GM23338 (cell line): ENCODE results near the gene OSBPL10. TPM values are rescaled to one million over a fixed set of nuclear protein-coding genes. Genes with fewer than 3 reads are reported as not detected.
"Not testable (repeated sequence)": the region's sequence is repeated elsewhere in the genome, so short reads cannot be mapped to it uniquely, and the experiment has no call there.

Experiments
- ATAC-seq: fragments of 200-7000 bp; cut with Tn5 transposase; 3 replicates; pipeline ENCODE4 v1.9.1; 2020
- DNase-seq: peaks from one replicate; pipeline ENCODE4 v3.0.0-alpha.2; 2015; ENCODE audit warnings: low spot score
- H2AFZ ChIP-seq: fragments of 200-600 bp; sonication (generic); 2 replicates; pipeline ENCODE4 v1.8.0; 2016; ENCODE audit warnings: antibody characterized with exemption, mild to moderate bottlenecking, moderate library complexity
- H3F3A ChIP-seq: fragments of 200-600 bp; sonication (generic); replicated peaks from 2 replicates; pipeline ENCODE4 v1.8.0; 2017; ENCODE audit warnings: antibody characterized with exemption, mixed run types, low read depth
- H3K27ac ChIP-seq: fragments of 200-600 bp; sonication (generic); 2 replicates; pipeline ENCODE4 v1.6.1; 2016; ENCODE audit warnings: low read depth
- H3K27me3 ChIP-seq: fragments of 200-600 bp; sonication (generic); 2 replicates; pipeline ENCODE4 v1.8.0; 2016; ENCODE audit warnings: mild to moderate bottlenecking, mixed run types, moderate library complexity; ENCODE audit not compliant: insufficient read depth
- H3K36me3 ChIP-seq: fragments of 200-600 bp; sonication (generic); 2 replicates; pipeline ENCODE4 v1.8.0; 2016; ENCODE audit warnings: mild to moderate bottlenecking; ENCODE audit not compliant: insufficient read depth
- H3K4me1 ChIP-seq: fragments of 200-600 bp; sonication (generic); 2 replicates; pipeline ENCODE4 v1.8.0; 2016; ENCODE audit warnings: mild to moderate bottlenecking, moderate library complexity; ENCODE audit not compliant: insufficient read depth
- H3K4me2 ChIP-seq: fragments of 200-600 bp; sonication (generic); 2 replicates; pipeline ENCODE4 v1.7.1; 2017; ENCODE audit warnings: mixed run types
- H3K4me3 ChIP-seq: fragments of 200-600 bp; sonication (generic); 2 replicates; pipeline ENCODE4 v1.6.1; 2016; ENCODE audit warnings: mixed run types
- H3K79me2 ChIP-seq: fragments of 200-600 bp; sonication (generic); replicated peaks from 2 replicates; pipeline ENCODE4 v1.8.0; 2017; ENCODE audit warnings: mild to moderate bottlenecking; ENCODE audit not compliant: insufficient read depth
- H3K9me2 ChIP-seq: fragments of 200-600 bp; sonication (generic); 2 replicates; pipeline ENCODE4 v1.8.0; 2017; ENCODE audit not compliant: insufficient read depth
- H4K20me1 ChIP-seq: fragments of 200-600 bp; sonication (generic); replicated peaks from 2 replicates; pipeline ENCODE4 v1.8.0; 2017; ENCODE audit warnings: mild to moderate bottlenecking; ENCODE audit not compliant: insufficient read depth
- H3K27ac Mint-ChIP-seq: 2 replicates; pipeline ENCODE4 v1.8.0; 2020; ENCODE audit warnings: inconsistent platforms, mild to moderate bottlenecking, moderate library complexity, mixed read lengths
- H3K27me3 Mint-ChIP-seq: 3 replicates; pipeline ENCODE4 v1.8.0; 2022; ENCODE audit warnings: low read depth, mild to moderate bottlenecking, moderate library complexity, mixed read lengths, inconsistent platforms; ENCODE audit not compliant: insufficient read depth, poor library complexity
- H3K36me3 Mint-ChIP-seq: 3 replicates; pipeline ENCODE4 v1.8.0; 2021; ENCODE audit warnings: low read depth, mild to moderate bottlenecking, inconsistent platforms, moderate library complexity, mixed read lengths
- H3K4me1 Mint-ChIP-seq: 3 replicates; pipeline ENCODE4 v1.8.0; 2020; ENCODE audit warnings: mild to moderate bottlenecking, inconsistent platforms, mixed read lengths
- H3K4me3 Mint-ChIP-seq: 3 replicates; pipeline ENCODE4 v1.8.0; 2021; ENCODE audit warnings: moderate library complexity, mild to moderate bottlenecking, inconsistent platforms, mixed read lengths
- H3K9me3 Mint-ChIP-seq: 3 replicates; pipeline ENCODE4 v1.8.0; 2020; ENCODE audit warnings: moderate library complexity, mild to moderate bottlenecking, inconsistent platforms, mixed read lengths
- STAT1 ChIP-seq: IDR thresholded peaks from one replicate; pipeline ENCODE4 v1.6.1; 2016; ENCODE audit warnings: antibody characterized with exemption; ENCODE audit not compliant: unreplicated experiment
- ZNF114 ChIP-seq: fragments of 250-450 bp; sonication (Bioruptor Pico); IDR thresholded peaks from 2 replicates; pipeline ENCODE4 v1.5.0; 2020; ENCODE audit warnings: mild to moderate bottlenecking, moderate library complexity
- polyA plus RNA-seq: library from polyadenylated mRNA; unstranded; fragments of >200 nt; fragmentation: Nextera tagmentation; extraction: Ambion mirVana; gene quantifications from 2 replicates; pipeline ENCODE4 v1.2.1, GENCODE V29; 2016
- total RNA-seq: library from RNA; depleted of rRNA; stranded (reverse); fragments of >200 nt; shearing (Covaris generic); gene quantifications from 2 replicates; pipeline ENCODE4 v1.2.3, GENCODE V29; 2014
- TF ChIP-seq, protein P1 (sequence below), 2 experiments: fragments of 200-600 bp in 1 of 2; sonication (generic) in 1 of 2; conservative IDR thresholded peaks; 2 replicates each; pipeline versions ENCODE4 v1.5.1 to v1.6.1; 2016 to 2017; ENCODE audit warnings: antibody characterized with exemption in 2 of 2, low read depth in 2 of 2, mild to moderate bottlenecking in 2 of 2, moderate library complexity in 1 of 2
- TF ChIP-seq, protein P2 (sequence below): fragments of 250-450 bp; sonication (Bioruptor Pico); IDR thresholded peaks from 2 replicates; pipeline ENCODE4 v1.5.0; 2020; ENCODE audit warnings: mild to moderate bottlenecking, moderate library complexity

Gene OSBPL10
- total and polyA plus RNA-seq, 2 experiments from 2014 or later, result 23.8 to 149 TPM

DNA sequence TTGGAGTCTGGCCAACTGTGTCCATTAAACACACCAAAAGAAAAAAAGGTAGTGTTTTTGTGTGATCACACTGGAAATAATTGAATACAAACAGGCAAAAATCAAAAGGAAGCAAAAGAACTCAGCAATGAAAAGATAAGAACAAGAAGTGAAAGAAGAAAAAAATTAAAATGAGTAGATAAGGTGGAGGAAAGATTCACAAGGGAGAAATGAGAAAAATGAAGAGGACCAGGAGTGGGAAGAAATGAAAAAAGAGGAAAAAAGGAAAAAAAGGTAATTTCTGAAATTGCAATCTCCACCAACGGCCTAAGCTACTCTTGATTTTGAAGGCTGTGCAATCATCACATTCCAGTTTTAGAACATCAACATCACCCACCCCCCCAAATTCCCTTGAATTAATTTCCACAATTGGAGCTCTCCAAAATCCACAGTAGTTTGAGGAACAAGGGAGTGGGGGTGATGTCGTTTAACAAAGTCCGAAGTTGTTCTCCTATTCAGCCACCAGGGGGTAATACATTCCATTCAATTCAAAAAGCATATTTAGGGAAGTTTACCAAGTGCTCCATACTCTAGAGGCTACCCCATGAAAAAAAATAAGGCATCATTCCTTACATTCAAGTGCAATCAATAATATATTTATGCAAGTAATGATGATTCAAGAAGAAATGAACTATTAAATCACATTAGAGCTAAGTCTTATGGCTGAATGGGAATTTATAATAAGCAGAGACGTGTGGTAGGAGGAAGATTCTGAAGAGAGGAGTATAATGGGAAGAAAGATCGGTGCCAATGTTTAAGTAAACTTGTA is 37.9 kb upstream of the OSBPL10 start:
- H3K36me3 ChIP-seq, result no peaks in the 10 kb centered on the region
- no peaks in the 10 kb centered on the region for H4K20me1 ChIP-seq
- no peaks in the 10 kb centered on the region for H3K27me3 ChIP-seq
- Mint-ChIP-seq H3K4me3 (no peak overlapping the region), H3K36me3 (no peaks in the 10 kb centered on the region), H3K9me3 (peaks cover 9% of the 10 kb centered on the region; the same call in 2 of the 3 replicates), H3K27me3 (no peaks in the 10 kb centered on the region), H3K27ac (0 out of 2 replicates have a peak overlapping the region, but pooled peaks have one; percentile 9), H3K4me1 (peaks cover 4% of the 10 kb centered on the region)
- DNase-seq, result peak; percentile 77
- H3K27ac ChIP-seq, result no peak overlapping the region
- H3F3A ChIP-seq, result no peaks in the 10 kb centered on the region
- TF ChIP-seq, protein P1, sequence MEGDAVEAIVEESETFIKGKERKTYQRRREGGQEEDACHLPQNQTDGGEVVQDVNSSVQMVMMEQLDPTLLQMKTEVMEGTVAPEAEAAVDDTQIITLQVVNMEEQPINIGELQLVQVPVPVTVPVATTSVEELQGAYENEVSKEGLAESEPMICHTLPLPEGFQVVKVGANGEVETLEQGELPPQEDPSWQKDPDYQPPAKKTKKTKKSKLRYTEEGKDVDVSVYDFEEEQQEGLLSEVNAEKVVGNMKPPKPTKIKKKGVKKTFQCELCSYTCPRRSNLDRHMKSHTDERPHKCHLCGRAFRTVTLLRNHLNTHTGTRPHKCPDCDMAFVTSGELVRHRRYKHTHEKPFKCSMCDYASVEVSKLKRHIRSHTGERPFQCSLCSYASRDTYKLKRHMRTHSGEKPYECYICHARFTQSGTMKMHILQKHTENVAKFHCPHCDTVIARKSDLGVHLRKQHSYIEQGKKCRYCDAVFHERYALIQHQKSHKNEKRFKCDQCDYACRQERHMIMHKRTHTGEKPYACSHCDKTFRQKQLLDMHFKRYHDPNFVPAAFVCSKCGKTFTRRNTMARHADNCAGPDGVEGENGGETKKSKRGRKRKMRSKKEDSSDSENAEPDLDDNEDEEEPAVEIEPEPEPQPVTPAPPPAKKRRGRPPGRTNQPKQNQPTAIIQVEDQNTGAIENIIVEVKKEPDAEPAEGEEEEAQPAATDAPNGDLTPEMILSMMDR (conservative IDR thresholded peaks at IDR 0.05; ENCODE audit: low read depth in 2 of 2), result peak; percentile 73 to 94
- no peak for TF ChIP-seq ZNF114
- H3K4me1 ChIP-seq, result no peaks in the 10 kb centered on the region
- ATAC-seq, result peak; percentile 90
- no peaks in the 10 kb centered on the region for H3K79me2 ChIP-seq
- H2AFZ ChIP-seq, result no peak overlapping the region
- H3K4me2 ChIP-seq, result no peak overlapping the region
- no peak overlapping the region for H3K4me3 ChIP-seq
- no peaks in the 10 kb centered on the region for H3K9me2 ChIP-seq

DNA sequence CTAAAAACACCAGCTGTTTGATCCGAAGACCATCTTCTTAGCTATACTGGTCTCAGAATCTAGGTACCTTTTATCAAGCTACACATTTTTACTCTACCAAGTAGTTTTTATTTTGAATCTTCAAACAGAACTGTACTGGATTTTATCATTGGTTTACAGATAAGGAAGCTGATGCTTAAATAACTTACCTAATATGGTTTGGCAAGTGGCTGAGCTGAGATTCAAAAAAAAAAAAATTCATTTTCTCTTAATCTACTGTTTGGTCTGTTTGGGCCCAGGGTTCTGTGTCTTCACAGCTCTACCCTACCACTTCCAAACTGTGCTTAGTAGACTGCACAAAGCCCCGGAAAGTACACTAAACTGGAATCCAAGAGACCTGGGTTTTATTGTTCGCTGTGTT is 36.2 kb upstream of the OSBPL10 start:
- Histone ChIP-seq H3K36me3 (0 out of 2 replicates have a peak, but pooled peaks cover 4% of the 10 kb centered on the region), H3K79me2 (no peaks in the 10 kb centered on the region), H3F3A (no peaks in the 10 kb centered on the region), H2AFZ (no peak overlapping the region), H3K4me1 (no peaks in the 10 kb centered on the region), H3K4me2 (no peak overlapping the region), H3K27ac (no peak overlapping the region), H3K4me3 (no peak overlapping the region), H3K27me3 (no peaks in the 10 kb centered on the region), H4K20me1 (no peaks in the 10 kb centered on the region), H3K9me2 (no peaks in the 10 kb centered on the region)
- no peak overlapping the region for H3K27ac Mint-ChIP-seq
- H3K4me3 Mint-ChIP-seq, result no peak overlapping the region
- H3K27me3 Mint-ChIP-seq, result peaks cover 1% of the 10 kb centered on the region
- peaks cover 4% of the 10 kb centered on the region for H3K4me1 Mint-ChIP-seq
- peaks cover 18% of the 10 kb centered on the region for H3K9me3 Mint-ChIP-seq
- peaks cover 6% of the 10 kb centered on the region; the same call in 1 of the 3 replicates for H3K36me3 Mint-ChIP-seq
- TF ChIP-seq STAT1, result no peak
- TF ChIP-seq, protein P2, sequence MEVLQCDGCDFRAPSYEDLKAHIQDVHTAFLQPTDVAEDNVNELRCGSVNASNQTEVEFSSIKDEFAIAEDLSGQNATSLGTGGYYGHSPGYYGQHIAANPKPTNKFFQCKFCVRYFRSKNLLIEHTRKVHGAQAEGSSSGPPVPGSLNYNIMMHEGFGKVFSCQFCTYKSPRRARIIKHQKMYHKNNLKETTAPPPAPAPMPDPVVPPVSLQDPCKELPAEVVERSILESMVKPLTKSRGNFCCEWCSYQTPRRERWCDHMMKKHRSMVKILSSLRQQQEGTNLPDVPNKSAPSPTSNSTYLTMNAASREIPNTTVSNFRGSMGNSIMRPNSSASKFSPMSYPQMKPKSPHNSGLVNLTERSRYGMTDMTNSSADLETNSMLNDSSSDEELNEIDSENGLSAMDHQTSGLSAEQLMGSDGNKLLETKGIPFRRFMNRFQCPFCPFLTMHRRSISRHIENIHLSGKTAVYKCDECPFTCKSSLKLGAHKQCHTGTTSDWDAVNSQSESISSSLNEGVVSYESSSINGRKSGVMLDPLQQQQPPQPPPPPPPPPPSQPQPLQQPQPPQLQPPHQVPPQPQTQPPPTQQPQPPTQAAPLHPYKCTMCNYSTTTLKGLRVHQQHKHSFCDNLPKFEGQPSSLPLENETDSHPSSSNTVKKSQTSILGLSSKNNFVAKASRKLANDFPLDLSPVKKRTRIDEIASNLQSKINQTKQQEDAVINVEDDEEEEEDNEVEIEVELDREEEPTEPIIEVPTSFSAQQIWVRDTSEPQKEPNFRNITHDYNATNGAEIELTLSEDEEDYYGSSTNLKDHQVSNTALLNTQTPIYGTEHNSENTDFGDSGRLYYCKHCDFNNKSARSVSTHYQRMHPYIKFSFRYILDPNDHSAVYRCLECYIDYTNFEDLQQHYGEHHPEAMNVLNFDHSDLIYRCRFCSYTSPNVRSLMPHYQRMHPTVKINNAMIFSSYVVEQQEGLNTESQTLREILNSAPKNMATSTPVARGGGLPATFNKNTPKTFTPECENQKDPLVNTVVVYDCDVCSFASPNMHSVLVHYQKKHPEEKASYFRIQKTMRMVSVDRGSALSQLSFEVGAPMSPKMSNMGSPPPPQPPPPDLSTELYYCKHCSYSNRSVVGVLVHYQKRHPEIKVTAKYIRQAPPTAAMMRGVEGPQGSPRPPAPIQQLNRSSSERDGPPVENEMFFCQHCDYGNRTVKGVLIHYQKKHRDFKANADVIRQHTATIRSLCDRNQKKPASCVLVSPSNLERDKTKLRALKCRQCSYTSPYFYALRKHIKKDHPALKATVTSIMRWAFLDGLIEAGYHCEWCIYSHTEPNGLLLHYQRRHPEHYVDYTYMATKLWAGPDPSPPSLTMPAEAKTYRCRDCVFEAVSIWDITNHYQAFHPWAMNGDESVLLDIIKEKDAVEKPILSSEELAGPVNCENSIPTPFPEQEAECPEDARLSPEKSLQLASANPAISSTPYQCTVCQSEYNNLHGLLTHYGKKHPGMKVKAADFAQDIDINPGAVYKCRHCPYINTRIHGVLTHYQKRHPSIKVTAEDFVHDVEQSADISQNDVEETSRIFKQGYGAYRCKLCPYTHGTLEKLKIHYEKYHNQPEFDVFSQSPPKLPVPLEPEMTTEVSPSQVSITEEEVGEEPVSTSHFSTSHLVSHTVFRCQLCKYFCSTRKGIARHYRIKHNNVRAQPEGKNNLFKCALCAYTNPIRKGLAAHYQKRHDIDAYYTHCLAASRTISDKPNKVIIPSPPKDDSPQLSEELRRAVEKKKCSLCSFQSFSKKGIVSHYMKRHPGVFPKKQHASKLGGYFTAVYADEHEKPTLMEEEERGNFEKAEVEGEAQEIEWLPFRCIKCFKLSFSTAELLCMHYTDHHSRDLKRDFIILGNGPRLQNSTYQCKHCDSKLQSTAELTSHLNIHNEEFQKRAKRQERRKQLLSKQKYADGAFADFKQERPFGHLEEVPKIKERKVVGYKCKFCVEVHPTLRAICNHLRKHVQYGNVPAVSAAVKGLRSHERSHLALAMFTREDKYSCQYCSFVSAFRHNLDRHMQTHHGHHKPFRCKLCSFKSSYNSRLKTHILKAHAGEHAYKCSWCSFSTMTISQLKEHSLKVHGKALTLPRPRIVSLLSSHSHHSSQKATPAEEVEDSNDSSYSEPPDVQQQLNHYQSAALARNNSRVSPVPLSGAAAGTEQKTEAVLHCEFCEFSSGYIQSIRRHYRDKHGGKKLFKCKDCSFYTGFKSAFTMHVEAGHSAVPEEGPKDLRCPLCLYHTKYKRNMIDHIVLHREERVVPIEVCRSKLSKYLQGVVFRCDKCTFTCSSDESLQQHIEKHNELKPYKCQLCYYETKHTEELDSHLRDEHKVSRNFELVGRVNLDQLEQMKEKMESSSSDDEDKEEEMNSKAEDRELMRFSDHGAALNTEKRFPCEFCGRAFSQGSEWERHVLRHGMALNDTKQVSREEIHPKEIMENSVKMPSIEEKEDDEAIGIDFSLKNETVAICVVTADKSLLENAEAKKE (CRISPR knock-in tag), result no peak
- ATAC-seq (no peak), DNase-seq (no peak)

DNA sequence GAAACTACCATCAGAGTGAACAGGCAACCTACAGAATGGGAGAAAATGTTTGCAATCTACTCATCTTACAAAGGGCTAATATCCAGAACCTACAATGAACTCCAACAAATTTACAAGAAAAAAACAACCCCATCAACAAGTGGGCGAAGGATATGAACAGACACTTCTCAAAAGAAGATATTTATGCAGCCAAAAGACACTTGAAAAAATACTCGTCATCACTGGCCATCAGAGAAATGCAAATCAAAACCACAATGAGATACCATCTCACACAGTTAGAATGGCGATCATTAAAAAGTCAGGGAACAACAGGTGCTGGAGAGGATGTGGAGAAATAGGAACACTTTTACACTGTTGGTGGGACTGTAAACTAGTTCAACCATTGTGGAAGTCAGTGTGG is 34.6 kb upstream of the OSBPL10 start:
- H3K27me3 Mint-ChIP-seq, H3K4me3 ChIP-seq, H3K27me3 ChIP-seq, ATAC-seq, H3K79me2 ChIP-seq, H2AFZ ChIP-seq, H3F3A ChIP-seq, H4K20me1 ChIP-seq, H3K4me2 ChIP-seq, H3K36me3 ChIP-seq, DNase-seq, H3K4me3 Mint-ChIP-seq, H3K9me2 ChIP-seq, H3K27ac ChIP-seq, H3K4me1 ChIP-seq, H3K27ac Mint-ChIP-seq, H3K4me1 Mint-ChIP-seq: not testable (repeated sequence)
- Mint-ChIP-seq H3K9me3 (peaks cover 31% of the 10 kb centered on the region), H3K36me3 (peaks cover 13% of the 10 kb centered on the region; the same call in 2 of the 3 replicates)
